Activated naive CD4-positive, alpha-beta T cell treated with anti-CD3 and anti-CD28 coated beads, Interleukin-2, amount 10 ng/mL, durations not matched to agents 7 days and 5 days (primary cell): Measurements from ENCODE around the gene NR5A1.

Experiments
- CTCF ChIA-PET: fragments of 350-600 bp; sonication (Branson Sonifier 250); formaldehyde crosslinking; loops from one replicate; lab custom pipeline; 2021; ENCODE audit warnings: antibody characterized with exemption; lab: Charles Lee
- DNase-seq: peaks from one replicate; pipeline ENCODE4 v3.0.0-alpha.2; 2020
- H3K27ac Mint-ChIP-seq: one replicate; pipeline ENCODE4 v1.8.0; 2021; ENCODE audit warnings: mild to moderate bottlenecking, moderate library complexity, mixed read lengths
- H3K27me3 Mint-ChIP-seq: one replicate; pipeline ENCODE4 v1.8.0; 2021; ENCODE audit warnings: mild to moderate bottlenecking, mixed read lengths
- H3K36me3 Mint-ChIP-seq: one replicate; pipeline ENCODE4 v1.8.0; 2021; ENCODE audit warnings: mixed read lengths
- H3K4me1 Mint-ChIP-seq: one replicate; pipeline ENCODE4 v1.8.0; 2021; ENCODE audit warnings: mixed read lengths
- H3K4me3 Mint-ChIP-seq: one replicate; pipeline ENCODE4 v1.8.0; 2021; ENCODE audit warnings: mild to moderate bottlenecking, moderate library complexity, mixed read lengths
- H3K9me3 Mint-ChIP-seq: one replicate; pipeline ENCODE4 v1.8.0; 2021; ENCODE audit warnings: mixed read lengths

The NR5A1 gene

GRCh38 chr9:124449381-124450151, 57.6 kb downstream of the NR5A1 start:
- no peaks in the 10 kb centered on the region for H3K36me3 Mint-ChIP-seq
- H3K27me3 Mint-ChIP-seq = peaks cover 66% of the 10 kb centered on the region
- H3K27ac Mint-ChIP-seq = no peak overlapping the region
- no peaks in the 10 kb centered on the region for H3K9me3 Mint-ChIP-seq
- H3K4me3 Mint-ChIP-seq = no peak overlapping the region
- no peak for DNase-seq
- CTCF ChIA-PET = interaction anchor here (0.6 to 1.0 kb wide), 2 partner anchors 31 to 332 kb away, joined by 3 to 4 read pairs; no protein-coding TSS in a partner anchor
- peaks cover 3% of the 10 kb centered on the region for H3K4me1 Mint-ChIP-seq

- CTCF ChIA-PET = no interaction called here
- Mint-ChIP-seq H3K9me3 (no peaks in the 10 kb centered on the region), H3K4me1 (peaks cover 3% of the 10 kb centered on the region), H3K36me3 (no peaks in the 10 kb centered on the region), H3K4me3 (no peak overlapping the region), H3K27ac (no peak overlapping the region), H3K27me3 (peaks cover 56% of the 10 kb centered on the region)
- DNase-seq = no peak
Measured at GRCh38 chr9:124448019-124448418, 59.2 kb downstream of the NR5A1 start.

- no peak overlapping the region for H3K4me3 Mint-ChIP-seq
- H3K27me3 Mint-ChIP-seq = peaks cover 57% of the 10 kb centered on the region
- H3K4me1 Mint-ChIP-seq = peaks cover 3% of the 10 kb centered on the region
- DNase-seq = no peak
- no peak overlapping the region for H3K27ac Mint-ChIP-seq
- H3K36me3 Mint-ChIP-seq = no peaks in the 10 kb centered on the region
- CTCF ChIA-PET = interaction anchor here (1.4 kb wide), 1 partner anchor 55 kb away, joined by 3 read pairs; no protein-coding TSS in a partner anchor
- H3K9me3 Mint-ChIP-seq = no peaks in the 10 kb centered on the region
Measured at GRCh38 chr9:124447297-124447661, 59.9 kb downstream of the NR5A1 start.

GRCh38 chr9:124444166-124444565, 63.0 kb downstream of the NR5A1 start:
- Mint-ChIP-seq H3K4me1 (no peaks in the 10 kb centered on the region), H3K27ac (no peak overlapping the region), H3K36me3 (no peaks in the 10 kb centered on the region), H3K27me3 (peaks cover 52% of the 10 kb centered on the region), H3K4me3 (no peak overlapping the region), H3K9me3 (no peaks in the 10 kb centered on the region)
- no peak for DNase-seq
- CTCF ChIA-PET = no interaction called here

GRCh38 chr9:124443625-124444024, 63.6 kb downstream of the NR5A1 start:
- peaks cover 49% of the 10 kb centered on the region for H3K27me3 Mint-ChIP-seq
- no peak for DNase-seq
- H3K9me3 Mint-ChIP-seq = no peaks in the 10 kb centered on the region
- H3K4me1 Mint-ChIP-seq = no peaks in the 10 kb centered on the region
- CTCF ChIA-PET = interaction anchor here (0.7 kb wide), 1 partner anchor 205 kb away, joined by 3 read pairs; no protein-coding TSS in a partner anchor
- no peaks in the 10 kb centered on the region for H3K36me3 Mint-ChIP-seq
- H3K27ac Mint-ChIP-seq = no peak overlapping the region
- H3K4me3 Mint-ChIP-seq = no peak overlapping the region

- Mint-ChIP-seq H3K27me3 (peaks cover 46% of the 10 kb centered on the region), H3K36me3 (no peaks in the 10 kb centered on the region), H3K4me1 (no peaks in the 10 kb centered on the region), H3K9me3 (no peaks in the 10 kb centered on the region), H3K27ac (no peak overlapping the region), H3K4me3 (no peak overlapping the region)
- no peak for DNase-seq
- CTCF ChIA-PET = no interaction called here
Measured at GRCh38 chr9:124442826-124443225, 64.4 kb downstream of the NR5A1 start.

GRCh38 chr9:124442379-124442778, 64.8 kb downstream of the NR5A1 start:
- H3K4me1 Mint-ChIP-seq = no peaks in the 10 kb centered on the region
- H3K4me3 Mint-ChIP-seq = no peak overlapping the region
- no peaks in the 10 kb centered on the region for H3K9me3 Mint-ChIP-seq
- CTCF ChIA-PET = no interaction called here
- H3K36me3 Mint-ChIP-seq = no peaks in the 10 kb centered on the region
- peaks cover 50% of the 10 kb centered on the region for H3K27me3 Mint-ChIP-seq
- no peak for DNase-seq
- H3K27ac Mint-ChIP-seq = no peak overlapping the region

- no peaks in the 10 kb centered on the region for H3K36me3 Mint-ChIP-seq
- DNase-seq = no peak
- no peaks in the 10 kb centered on the region for H3K9me3 Mint-ChIP-seq
- H3K4me1 Mint-ChIP-seq = no peaks in the 10 kb centered on the region
- no peak overlapping the region for H3K4me3 Mint-ChIP-seq
- H3K27ac Mint-ChIP-seq = no peak overlapping the region
- peaks cover 44% of the 10 kb centered on the region for H3K27me3 Mint-ChIP-seq
- CTCF ChIA-PET = no interaction called here
Measured at GRCh38 chr9:124441291-124441690, 65.9 kb downstream of the NR5A1 start.

GRCh38 chr9:124440786-124441185, 66.4 kb downstream of the NR5A1 start:
- no peaks in the 10 kb centered on the region for H3K36me3 Mint-ChIP-seq
- no peak for DNase-seq
- H3K4me3 Mint-ChIP-seq = no peak overlapping the region
- CTCF ChIA-PET = no interaction called here
- no peaks in the 10 kb centered on the region for H3K4me1 Mint-ChIP-seq
- H3K9me3 Mint-ChIP-seq = no peaks in the 10 kb centered on the region
- H3K27ac Mint-ChIP-seq = no peak overlapping the region
- H3K27me3 Mint-ChIP-seq = peaks cover 44% of the 10 kb centered on the region

- no peak overlapping the region for H3K27ac Mint-ChIP-seq
- peaks cover 44% of the 10 kb centered on the region for H3K27me3 Mint-ChIP-seq
- no peak overlapping the region for H3K4me3 Mint-ChIP-seq
- no peak for DNase-seq
- no peaks in the 10 kb centered on the region for H3K9me3 Mint-ChIP-seq
- no peaks in the 10 kb centered on the region for H3K4me1 Mint-ChIP-seq
- CTCF ChIA-PET = no interaction called here
- no peaks in the 10 kb centered on the region for H3K36me3 Mint-ChIP-seq
Measured at GRCh38 chr9:124439686-124440243, 67.4 kb downstream of the NR5A1 start.

GRCh38 chr9:124439086-124439485, 68.1 kb downstream of the NR5A1 start:
- Mint-ChIP-seq H3K4me3 (no peak overlapping the region), H3K27me3 (peaks cover 45% of the 10 kb centered on the region), H3K9me3 (no peaks in the 10 kb centered on the region), H3K4me1 (no peaks in the 10 kb centered on the region), H3K27ac (no peak overlapping the region), H3K36me3 (no peaks in the 10 kb centered on the region)
- no peak for DNase-seq
- CTCF ChIA-PET = no interaction called here

- Mint-ChIP-seq H3K27ac (no peak overlapping the region), H3K4me3 (no peak overlapping the region)
Measured at GRCh38 chr9:124438091-124438490, 69.1 kb downstream of the NR5A1 start.

GRCh38 chr9:124437086-124437485, 70.1 kb downstream of the NR5A1 start:
- no peaks in the 10 kb centered on the region for H3K36me3 Mint-ChIP-seq
- H3K4me1 Mint-ChIP-seq = no peaks in the 10 kb centered on the region
- no peak overlapping the region for H3K4me3 Mint-ChIP-seq
- H3K27ac Mint-ChIP-seq = no peak overlapping the region
- DNase-seq = no peak
- CTCF ChIA-PET = no interaction called here
- peaks cover 44% of the 10 kb centered on the region for H3K27me3 Mint-ChIP-seq
- H3K9me3 Mint-ChIP-seq = no peaks in the 10 kb centered on the region

More at GRCh38 chr9:124438091-124438490, 69.1 kb downstream of the NR5A1 start:
- Mint-ChIP-seq H3K36me3 (no peaks in the 10 kb centered on the region), H3K27me3 (peaks cover 52% of the 10 kb centered on the region), H3K4me1 (no peaks in the 10 kb centered on the region), H3K9me3 (no peaks in the 10 kb centered on the region)
- DNase-seq = no peak
- CTCF ChIA-PET = no interaction called here

- CTCF ChIA-PET = interaction anchor here (0.6 kb wide), 1 partner anchor 18 kb away, joined by 3 read pairs; no protein-coding TSS in a partner anchor
Measured at GRCh38 chr9:124436320-124436719, 70.9 kb downstream of the NR5A1 start.

More at GRCh38 chr9:124436320-124436719, 70.9 kb downstream of the NR5A1 start:
- Mint-ChIP-seq H3K4me3 (no peak overlapping the region), H3K4me1 (no peaks in the 10 kb centered on the region), H3K9me3 (no peaks in the 10 kb centered on the region), H3K36me3 (no peaks in the 10 kb centered on the region), H3K27ac (no peak overlapping the region), H3K27me3 (peaks cover 37% of the 10 kb centered on the region)
- no peak for DNase-seq
